Astrocyte of the hippocampus (primary cell): Measurements from ENCODE around the gene PNPO.

ENCODE experiments used
- DNase-seq: peaks from one replicate; pipeline ENCODE4 v3.0.0; 2011; ENCODE audit warnings: low read depth, low spot score

PNPO gene

GRCh38 chr17:47975189-47975822 lies 33.9 kb downstream of the PNPO start:
- no peak for DNase-seq

DNA sequence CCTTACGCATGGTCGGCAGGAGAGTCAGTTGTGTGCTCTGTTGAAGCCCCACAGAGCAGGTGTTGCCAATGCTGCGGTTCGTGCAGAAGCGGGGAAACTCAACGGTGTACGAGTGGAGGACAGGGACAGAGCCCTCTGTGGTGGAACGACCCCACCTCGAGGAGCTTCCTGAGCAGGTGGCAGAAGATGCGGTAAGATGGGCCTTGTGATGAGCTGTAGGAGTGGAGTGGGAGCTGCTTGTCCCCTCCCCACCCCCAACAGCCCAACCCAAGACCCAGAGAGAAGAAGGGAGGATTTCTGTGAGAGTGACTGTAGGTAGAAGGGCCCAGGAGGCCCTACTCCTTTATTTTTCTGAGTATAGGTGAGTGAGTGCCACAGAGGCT lies 34.4 kb downstream of the PNPO start:
- no peak for DNase-seq

GRCh38 chr17:47978324-47978723 lies 37.0 kb downstream of the PNPO start:
- DNase-seq: peak; percentile 84

DNA sequence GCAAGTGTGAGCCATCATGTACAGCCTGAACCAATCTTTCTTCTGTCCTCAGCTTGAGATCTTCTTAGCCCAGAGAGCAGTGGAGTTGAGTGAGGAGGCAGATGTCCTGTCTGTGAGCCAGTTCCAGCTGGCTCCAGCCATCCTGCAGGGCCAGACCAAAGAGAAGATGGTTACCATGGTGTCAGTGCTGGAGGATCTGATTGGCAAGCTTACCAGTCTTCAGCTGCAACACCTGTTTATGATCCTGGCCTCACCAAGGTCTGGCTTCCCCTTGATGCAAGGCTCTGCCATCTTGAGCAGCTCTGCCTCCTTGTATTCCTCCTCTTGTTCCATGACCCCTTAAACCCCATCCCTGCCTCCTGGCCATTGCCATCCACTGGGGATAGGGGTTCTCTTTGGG lies 39.2 kb downstream of the PNPO start:
- no peak for DNase-seq

DNA sequence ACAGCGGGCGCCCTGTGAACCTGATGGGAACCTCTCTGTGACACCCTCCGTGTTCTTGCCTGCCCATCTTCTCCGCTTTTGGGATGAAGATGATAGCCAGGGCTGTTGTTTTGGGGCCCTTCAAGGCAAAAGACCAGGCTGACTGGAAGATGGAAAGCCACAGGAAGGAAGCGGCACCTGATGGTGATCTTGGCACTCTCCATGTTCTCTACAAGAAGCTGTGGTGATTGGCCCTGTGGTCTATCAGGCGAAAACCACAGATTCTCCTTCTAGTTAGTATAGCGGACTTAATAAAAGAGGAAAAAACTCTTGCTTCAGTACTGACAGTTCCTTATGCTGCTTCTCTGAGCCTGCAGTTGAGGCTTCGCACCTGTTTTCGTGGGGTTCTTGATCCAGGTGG lies 40.1 kb downstream of the PNPO start:
- no peak for DNase-seq

GRCh38 chr17:47982091-47982617 lies 40.8 kb downstream of the PNPO start:
- no peak for DNase-seq

DNA sequence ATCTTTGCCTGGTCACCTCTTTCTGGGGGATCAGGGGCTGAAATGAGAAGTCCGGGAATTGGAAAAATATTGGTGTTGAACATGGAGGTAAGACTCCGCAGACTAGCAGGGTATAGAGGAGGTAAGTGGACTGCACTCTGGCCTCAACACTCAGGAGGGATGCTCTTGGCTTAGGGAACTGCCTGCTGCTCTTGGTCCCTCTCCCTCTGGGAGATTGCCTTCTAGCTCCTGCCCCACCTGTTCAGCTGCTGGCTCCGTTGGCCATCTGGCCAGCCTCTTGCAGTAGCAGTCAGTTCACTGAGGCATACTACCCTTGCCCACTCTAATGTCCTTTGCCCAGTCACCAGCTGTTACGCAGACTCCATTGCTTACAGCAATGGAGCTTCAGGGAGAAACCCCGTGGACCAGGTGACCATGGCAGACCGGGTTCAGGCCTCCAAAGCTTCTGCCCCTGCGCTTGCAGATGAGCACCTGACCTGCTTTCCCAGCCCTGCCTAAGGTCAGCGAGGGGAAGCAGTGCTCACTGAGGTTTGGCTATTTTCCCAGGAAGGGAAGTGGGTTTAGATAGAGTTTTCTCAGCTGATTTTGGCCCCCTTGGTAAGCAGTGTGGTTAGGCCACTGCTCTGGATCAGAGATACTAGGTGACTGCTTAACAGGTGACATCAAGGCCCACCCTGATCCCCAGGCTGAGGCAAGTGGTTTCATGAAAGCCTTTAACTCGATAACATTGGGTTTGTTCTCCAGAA lies 41.4 kb downstream of the PNPO start:
- DNase-seq: peak; percentile 15

- peak; percentile 16 for DNase-seq
Measured at GRCh38 chr17:47983492-47984223, 42.3 kb downstream of the PNPO start.

DNA sequence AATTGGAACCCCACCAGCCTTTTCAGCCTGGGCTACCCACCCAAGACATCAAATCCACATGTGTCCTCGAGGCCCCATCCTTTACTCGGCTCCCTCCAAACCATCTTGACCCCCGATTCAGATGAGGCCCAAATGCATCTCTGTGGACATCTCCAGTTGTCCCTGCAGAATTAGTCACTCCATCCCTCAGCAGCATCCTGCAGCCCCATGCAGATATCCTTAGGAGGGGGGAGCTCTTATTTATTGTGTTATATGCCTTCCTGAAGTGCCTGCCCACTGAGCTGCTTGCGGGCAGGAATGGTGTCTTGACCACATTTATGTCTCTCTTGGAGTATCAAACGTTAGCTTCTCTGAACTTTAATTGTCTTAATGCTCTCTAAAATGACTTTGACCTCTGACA lies 45.1 kb downstream of the PNPO start:
- DNase-seq: no peak

DNA sequence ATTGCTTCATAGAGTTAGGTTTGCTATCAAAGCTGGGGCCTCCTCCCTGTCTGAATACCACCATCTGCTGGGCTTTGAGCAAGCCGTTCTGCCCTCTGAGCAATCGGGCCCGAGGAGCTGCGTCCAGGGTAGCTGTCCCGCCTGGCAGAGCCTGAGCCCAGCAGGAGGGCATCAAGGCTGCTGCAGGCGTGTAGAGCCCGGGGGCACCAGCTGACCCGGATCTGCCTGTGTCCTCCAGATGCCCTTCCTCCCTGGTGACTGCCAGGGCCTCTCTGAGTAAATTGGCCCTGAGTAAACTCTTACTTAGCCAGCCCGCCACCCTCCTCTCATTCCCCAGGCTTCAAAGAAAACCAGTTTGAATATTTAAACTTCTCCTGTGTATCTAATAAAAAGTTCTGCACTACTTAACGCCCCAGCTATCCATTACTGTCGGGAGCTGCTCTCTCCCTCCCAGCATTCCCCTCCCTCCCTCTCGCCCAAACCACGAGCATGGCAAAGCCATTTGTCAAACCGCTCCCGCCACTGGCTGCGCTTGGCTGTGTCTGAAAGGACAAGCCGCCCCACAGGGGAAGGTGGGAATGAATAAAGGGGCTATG lies 46.0 kb downstream of the PNPO start:
- peak; percentile 86 for DNase-seq

- peak; percentile 36 for DNase-seq
Measured at GRCh38 chr17:47988445-47988844, 47.1 kb downstream of the PNPO start.

DNA sequence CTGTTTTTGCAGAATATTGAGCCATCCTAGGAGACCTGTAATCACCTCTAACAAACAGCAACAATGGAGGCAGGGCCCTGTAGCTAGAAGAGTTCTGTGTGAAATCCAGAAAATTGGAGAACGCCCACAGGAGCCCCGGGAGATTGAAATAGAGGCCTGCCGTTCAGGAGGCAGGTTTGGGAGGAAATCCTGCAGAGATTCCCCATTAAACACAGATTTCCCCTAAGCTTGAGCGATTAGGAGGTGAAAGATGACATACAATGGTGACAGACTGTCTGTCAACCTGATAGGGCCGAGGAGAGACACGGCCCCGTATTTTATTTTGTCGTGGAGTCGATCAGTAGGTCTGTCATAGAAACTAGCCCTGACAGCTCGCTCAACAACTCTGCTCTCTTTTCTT lies 47.8 kb downstream of the PNPO start:
- DNase-seq: no peak

DNA sequence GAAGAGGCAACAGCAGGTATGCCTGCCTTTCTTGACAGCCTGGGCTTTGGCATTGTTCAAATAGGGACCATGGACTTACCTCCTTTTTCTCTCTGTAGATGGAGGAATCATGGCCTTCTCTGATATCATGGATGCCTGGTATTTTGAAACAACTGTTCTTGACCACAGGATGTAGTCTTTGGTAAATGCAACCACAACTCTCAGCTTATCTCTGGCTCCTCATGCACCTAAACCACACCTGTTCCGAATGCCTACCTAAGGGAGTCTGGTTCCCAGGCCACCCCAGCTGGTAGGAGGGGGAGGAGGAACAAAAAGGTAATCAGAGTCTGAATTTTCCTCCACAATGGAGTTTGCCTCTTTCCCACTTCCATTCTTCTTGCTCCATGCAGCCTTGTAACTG lies 48.3 kb downstream of the PNPO start:
- no peak for DNase-seq

- DNase-seq: no peak
Measured at GRCh38 chr17:47990962-47991731, 49.8 kb downstream of the PNPO start.

- DNase-seq: no peak
Measured at GRCh38 chr17:47992216-47992615, 50.8 kb downstream of the PNPO start.

GRCh38 chr17:47993031-47993564 lies 51.7 kb downstream of the PNPO start:
- DNase-seq: no peak

- no peak for DNase-seq
Measured at GRCh38 chr17:47993964-47994363, 52.6 kb downstream of the PNPO start.

GRCh38 chr17:47994724-47995123 lies 53.4 kb downstream of the PNPO start:
- DNase-seq: no peak

GRCh38 chr17:47995241-47995935 lies 54.0 kb downstream of the PNPO start:
- no peak for DNase-seq

DNA sequence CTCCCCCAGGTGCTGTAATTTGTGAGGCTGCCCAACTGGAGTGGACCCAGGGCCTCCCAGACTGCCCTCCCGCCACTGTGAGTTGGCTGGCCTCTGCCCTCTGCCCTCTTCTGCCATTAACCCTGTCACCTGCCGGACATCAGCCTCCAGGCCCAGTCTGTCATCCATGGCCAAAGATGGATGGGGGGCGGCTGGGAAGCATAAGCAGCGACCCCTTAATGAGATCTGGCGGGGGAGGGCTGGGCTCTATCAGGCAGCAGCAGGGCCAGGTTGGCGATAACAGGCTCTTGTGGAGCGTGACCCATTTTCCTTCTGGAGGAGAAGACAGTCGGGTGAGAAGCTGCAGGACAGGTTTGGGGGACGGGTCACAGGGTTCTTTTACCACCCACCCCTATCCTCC lies 54.8 kb downstream of the PNPO start:
- DNase-seq: no peak

GRCh38 chr17:47997586-47997985 lies 56.2 kb downstream of the PNPO start:
- no peak for DNase-seq
